GM23338 (cell line): ENCODE results near the gene CAPZB. TPM values are rescaled to one million over a fixed set of nuclear protein-coding genes. Genes with fewer than 3 reads are reported as not detected.

Experiments
- ATAC-seq: fragments of 200-7000 bp; cut with Tn5 transposase; 3 replicates; pipeline ENCODE4 v1.9.1; 2020
- DNase-seq: peaks from one replicate; pipeline ENCODE4 v3.0.0-alpha.2; 2015; ENCODE audit warnings: low spot score
- H2AFZ ChIP-seq: fragments of 200-600 bp; sonication (generic); 2 replicates; pipeline ENCODE4 v1.8.0; 2016; ENCODE audit warnings: antibody characterized with exemption, mild to moderate bottlenecking, moderate library complexity
- H3F3A ChIP-seq: fragments of 200-600 bp; sonication (generic); replicated peaks from 2 replicates; pipeline ENCODE4 v1.8.0; 2017; ENCODE audit warnings: antibody characterized with exemption, mixed run types, low read depth
- H3K27ac ChIP-seq: fragments of 200-600 bp; sonication (generic); 2 replicates; pipeline ENCODE4 v1.6.1; 2016; ENCODE audit warnings: low read depth
- H3K27me3 ChIP-seq: fragments of 200-600 bp; sonication (generic); 2 replicates; pipeline ENCODE4 v1.8.0; 2016; ENCODE audit warnings: mild to moderate bottlenecking, mixed run types, moderate library complexity; ENCODE audit not compliant: insufficient read depth
- H3K36me3 ChIP-seq: fragments of 200-600 bp; sonication (generic); 2 replicates; pipeline ENCODE4 v1.8.0; 2016; ENCODE audit warnings: mild to moderate bottlenecking; ENCODE audit not compliant: insufficient read depth
- H3K4me1 ChIP-seq: fragments of 200-600 bp; sonication (generic); 2 replicates; pipeline ENCODE4 v1.8.0; 2016; ENCODE audit warnings: mild to moderate bottlenecking, moderate library complexity; ENCODE audit not compliant: insufficient read depth
- H3K4me2 ChIP-seq: fragments of 200-600 bp; sonication (generic); 2 replicates; pipeline ENCODE4 v1.7.1; 2017; ENCODE audit warnings: mixed run types
- H3K4me3 ChIP-seq: fragments of 200-600 bp; sonication (generic); 2 replicates; pipeline ENCODE4 v1.6.1; 2016; ENCODE audit warnings: mixed run types
- H3K79me2 ChIP-seq: fragments of 200-600 bp; sonication (generic); replicated peaks from 2 replicates; pipeline ENCODE4 v1.8.0; 2017; ENCODE audit warnings: mild to moderate bottlenecking; ENCODE audit not compliant: insufficient read depth
- H3K9me2 ChIP-seq: fragments of 200-600 bp; sonication (generic); 2 replicates; pipeline ENCODE4 v1.8.0; 2017; ENCODE audit not compliant: insufficient read depth
- H4K20me1 ChIP-seq: fragments of 200-600 bp; sonication (generic); replicated peaks from 2 replicates; pipeline ENCODE4 v1.8.0; 2017; ENCODE audit warnings: mild to moderate bottlenecking; ENCODE audit not compliant: insufficient read depth
- H3K27ac Mint-ChIP-seq: 2 replicates; pipeline ENCODE4 v1.8.0; 2020; ENCODE audit warnings: inconsistent platforms, mild to moderate bottlenecking, moderate library complexity, mixed read lengths
- H3K27me3 Mint-ChIP-seq: 3 replicates; pipeline ENCODE4 v1.8.0; 2022; ENCODE audit warnings: low read depth, mild to moderate bottlenecking, moderate library complexity, mixed read lengths, inconsistent platforms; ENCODE audit not compliant: insufficient read depth, poor library complexity
- H3K36me3 Mint-ChIP-seq: 3 replicates; pipeline ENCODE4 v1.8.0; 2021; ENCODE audit warnings: low read depth, mild to moderate bottlenecking, inconsistent platforms, moderate library complexity, mixed read lengths
- H3K4me1 Mint-ChIP-seq: 3 replicates; pipeline ENCODE4 v1.8.0; 2020; ENCODE audit warnings: mild to moderate bottlenecking, inconsistent platforms, mixed read lengths
- H3K4me3 Mint-ChIP-seq: 3 replicates; pipeline ENCODE4 v1.8.0; 2021; ENCODE audit warnings: moderate library complexity, mild to moderate bottlenecking, inconsistent platforms, mixed read lengths
- H3K9me3 Mint-ChIP-seq: 3 replicates; pipeline ENCODE4 v1.8.0; 2020; ENCODE audit warnings: moderate library complexity, mild to moderate bottlenecking, inconsistent platforms, mixed read lengths
- CREB1 ChIP-seq: fragments of 250-450 bp; sonication (Bioruptor Pico); IDR thresholded peaks from 2 replicates; pipeline ENCODE4 v1.5.0; 2020; ENCODE audit warnings: low read depth, mild to moderate bottlenecking, moderate library complexity
- CTCF ChIP-seq, 2 experiments: fragments of 200-600 bp in 1 of 2; sonication (generic) in 1 of 2; conservative IDR thresholded peaks; 2 replicates each; pipeline versions ENCODE4 v1.5.1 to v1.6.1; 2016 to 2017; ENCODE audit warnings: antibody characterized with exemption in 2 of 2, low read depth in 2 of 2, mild to moderate bottlenecking in 2 of 2, moderate library complexity in 1 of 2
- ETS1 ChIP-seq: IDR thresholded peaks from 2 replicates; pipeline ENCODE4 v1.6.1; 2016; ENCODE audit warnings: antibody characterized with exemption
- EZH2 ChIP-seq: fragments of 200-600 bp; sonication (generic); IDR thresholded peaks from one replicate; pipeline ENCODE4 v1.8.0; 2017; ENCODE audit warnings: antibody characterized with exemption, mild to moderate bottlenecking, low read depth; ENCODE audit not compliant: unreplicated experiment
- EZH2phosphoT487 ChIP-seq: fragments of 200-600 bp; sonication (generic); IDR thresholded peaks from one replicate; pipeline ENCODE4 v1.8.1; 2018; ENCODE audit warnings: antibody characterized with exemption; ENCODE audit not compliant: unreplicated experiment
- JUNB ChIP-seq: IDR thresholded peaks from one replicate; pipeline ENCODE4 v1.6.1; 2016; ENCODE audit warnings: antibody characterized with exemption; ENCODE audit not compliant: unreplicated experiment
- NANOG ChIP-seq: IDR thresholded peaks from 2 replicates; pipeline ENCODE4 v1.6.1; 2016; ENCODE audit warnings: antibody characterized with exemption, borderline replicate concordance
- POLR2AphosphoS5 ChIP-seq: IDR thresholded peaks from 2 replicates; pipeline ENCODE4 v1.6.1; 2016; ENCODE audit warnings: antibody characterized with exemption, low read depth
- REST ChIP-seq: IDR thresholded peaks from one replicate; pipeline ENCODE4 v1.6.1; 2018; ENCODE audit warnings: antibody characterized with exemption; ENCODE audit not compliant: unreplicated experiment
- STAT1 ChIP-seq: IDR thresholded peaks from one replicate; pipeline ENCODE4 v1.6.1; 2016; ENCODE audit warnings: antibody characterized with exemption; ENCODE audit not compliant: unreplicated experiment
- ZNF114 ChIP-seq: fragments of 250-450 bp; sonication (Bioruptor Pico); IDR thresholded peaks from 2 replicates; pipeline ENCODE4 v1.5.0; 2020; ENCODE audit warnings: mild to moderate bottlenecking, moderate library complexity
- ZNF331 ChIP-seq: fragments of 250-450 bp; sonication (Bioruptor Pico); IDR thresholded peaks from 2 replicates; pipeline ENCODE4 v1.5.0; 2020; ENCODE audit warnings: low read depth, mild to moderate bottlenecking, moderate library complexity
- ZNF462 ChIP-seq: fragments of 250-450 bp; sonication (Bioruptor Pico); IDR thresholded peaks from 2 replicates; pipeline ENCODE4 v1.5.0; 2020; ENCODE audit warnings: mild to moderate bottlenecking, moderate library complexity
- polyA plus RNA-seq: library from polyadenylated mRNA; unstranded; fragments of >200 nt; fragmentation: Nextera tagmentation; extraction: Ambion mirVana; gene quantifications from 2 replicates; pipeline ENCODE4 v1.2.1, GENCODE V29; 2016
- total RNA-seq: library from RNA; depleted of rRNA; stranded (reverse); fragments of >200 nt; shearing (Covaris generic); gene quantifications from 2 replicates; pipeline ENCODE4 v1.2.3, GENCODE V29; 2014

The CAPZB gene
- total and polyA plus RNA-seq, 2 experiments from 2014 or later, result 195 to 348 TPM

GRCh38 chr1:19324665-19324990 is 160.7 kb downstream of the CAPZB start (continued):
- TF ChIP-seq NANOG (no peak), JUNB (no peak), ZNF331 (CRISPR knock-in tag) (no peak)

GRCh38 chr1:19323987-19324664 is 161.2 kb downstream of the CAPZB start:
- Histone ChIP-seq H3K4me3 (no peak overlapping the region), H3K4me1 (no peaks in the 10 kb centered on the region), H3K27ac (no peak overlapping the region), H3K4me2 (no peak overlapping the region), H2AFZ (no peak overlapping the region), H3K79me2 (no peaks in the 10 kb centered on the region), H3F3A (no peaks in the 10 kb centered on the region), H3K9me2 (no peaks in the 10 kb centered on the region), H3K36me3 (no peaks in the 10 kb centered on the region), H4K20me1 (no peaks in the 10 kb centered on the region; the same call in 1 of the 2 replicates), H3K27me3 (no peaks in the 10 kb centered on the region)
- Mint-ChIP-seq H3K36me3 (peaks cover 16% of the 10 kb centered on the region), H3K9me3 (no peaks in the 10 kb centered on the region), H3K27ac (no peak overlapping the region), H3K4me1 (no peaks in the 10 kb centered on the region), H3K4me3 (no peak overlapping the region), H3K27me3 (peaks cover 7% of the 10 kb centered on the region)
- no peak for ATAC-seq
- no peak for DNase-seq
- no peak for TF ChIP-seq EZH2
- TF ChIP-seq EZH2phosphoT487, result no peak
- no peak for TF ChIP-seq REST
- no peak for TF ChIP-seq CREB1 (CRISPR knock-in tag)
- TF ChIP-seq STAT1, result no peak
- no peak for TF ChIP-seq ZNF462 (CRISPR knock-in tag)
- TF ChIP-seq CTCF (conservative IDR thresholded peaks at IDR 0.05; ENCODE audit: low read depth in 2 of 2), result no peak
- no peak for TF ChIP-seq POLR2AphosphoS5
- no peak for TF ChIP-seq JUNB
- no peak for TF ChIP-seq ETS1
- TF ChIP-seq ZNF331 (CRISPR knock-in tag), result no peak
- no peak for TF ChIP-seq NANOG
- no peak for TF ChIP-seq ZNF114 (CRISPR knock-in tag)
